Tongue (tissue), 3 donors: ENCODE results near the gene SELENOW. TPM values are rescaled to one million over a fixed set of nuclear protein-coding genes. Genes with fewer than 3 reads are reported as not detected.

Experiments used
- DNase-seq: peaks from one replicate; pipeline ENCODE4 v3.0.0-alpha.2; 2015
- small RNA-seq: library from RNA; depleted of rRNA; stranded (forward); fragments of <200 nt; gene quantifications from one replicate; pipeline ENCODE3, GENCODE V24; 2014; ENCODE audit warnings: low replicate concordance
- total RNA-seq: library from RNA; depleted of rRNA; stranded (reverse); fragments of >200 nt; gene quantifications from one replicate; pipeline ENCODE4 v1.2.3, GENCODE V29; 2014

Gene SELENOW
- total RNA-seq, 1 donor from 2014 or later, result 551 TPM

- no peak for DNase-seq
These were observed 45.9 kb downstream of the SELENOW start for GRCh38 chr19:47824396-47824795.

- no peak for DNase-seq
These were observed 48.3 kb downstream of the SELENOW start for GRCh38 chr19:47826800-47827199.

- no peak for DNase-seq
These were observed 54.2 kb downstream of the SELENOW start for GRCh38 chr19:47832723-47833122.

Small RNAs within 50 kb of the gene (small RNA-seq; reads per million reads assigned to genes)
- gene AC008745.1, result not detected
- not detected for gene SNORD23

Other genes with a start within 250 kb of the SELENOW start
- gene ZNF541, start 205.6 kb upstream of the SELENOW start, total RNA-seq, result 0.10 TPM
- gene BICRA, start 169.6 kb upstream of the SELENOW start, total RNA-seq, result 10.8 TPM
- gene EHD2, start 65.3 kb upstream of the SELENOW start, total RNA-seq, result 79.6 TPM
- 143 TPM for gene NOP53, start 33.2 kb upstream of the SELENOW start, total RNA-seq
- gene TPRX1, start 25.8 kb downstream of the SELENOW start, total RNA-seq, result not detected
- not detected for gene CRX, start 43.2 kb downstream of the SELENOW start, total RNA-seq
- not detected for gene TPRX2, start 80.5 kb downstream of the SELENOW start, total RNA-seq
- gene SULT2A1, start 107.6 kb downstream of the SELENOW start, total RNA-seq, result not detected
- not detected for gene BSPH1, start 213.5 kb downstream of the SELENOW start, total RNA-seq
- not detected for gene ELSPBP1, start 215.9 kb downstream of the SELENOW start, total RNA-seq